GM12878 (cell line): ENCODE data around the gene MRPS35.

Source experiments
- CTCF ChIP-seq, 3 experiments: IDR thresholded peaks in 2 of 3; conservative IDR thresholded peaks in 1 of 3; 2 replicates each; pipeline ENCODE4 v1.5.1; 2011; ENCODE audit warnings: low read depth in 3 of 3, low read length in 3 of 3, mild to moderate bottlenecking in 3 of 3, control low read depth in 2 of 3, moderate library complexity in 2 of 3, inconsistent platforms in 1 of 3, mixed read lengths in 1 of 3; ENCODE audit not compliant: control insufficient read depth in 2 of 3, insufficient read depth in 1 of 3; ENCODE audit errors: extremely low read depth in 1 of 3
- KDM1A ChIP-seq: fragments of 200-600 bp; sonication (generic); IDR thresholded peaks from 2 replicates; pipeline ENCODE4 v1.6.1; 2016; ENCODE audit warnings: borderline replicate concordance
- MAX ChIP-seq: IDR thresholded peaks from 2 replicates; pipeline ENCODE4 v1.6.1; 2012; ENCODE audit warnings: low read depth, low read length, improper control_type of control experiment
- POLR2A ChIP-seq: IDR thresholded peaks from 2 replicates; pipeline ENCODE4 v1.6.1; 2011; ENCODE audit warnings: low read depth, mild to moderate bottlenecking, low read length
- RFX5 ChIP-seq: IDR thresholded peaks from 2 replicates; pipeline ENCODE4 v1.6.1; 2011; ENCODE audit warnings: low read depth, low read length, improper control_type of control experiment
- SIN3A ChIP-seq: IDR thresholded peaks from 2 replicates; pipeline ENCODE4 v1.6.1; 2012; ENCODE audit warnings: low read depth, low read length, improper control_type of control experiment

GRCh38 chr12:27796128-27796527, 85.5 kb downstream of the MRPS35 start:
- no peak for TF ChIP-seq POLR2A
- no peak for TF ChIP-seq SIN3A
- no peak for TF ChIP-seq KDM1A
- TF ChIP-seq RFX5 = no peak
- no peak for TF ChIP-seq CTCF (IDR thresholded peaks at IDR 0.05 in 2 of 3, conservative IDR thresholded peaks at IDR 0.05 in 1 of 3; ENCODE audit: control insufficient read depth in 2 of 3, extremely low read depth in 1 of 3, insufficient read depth in 1 of 3, low read depth in 3 of 3, low read length in 3 of 3)
- TF ChIP-seq MAX = no peak
